Neural progenitor cell (in vitro differentiated cells): ENCODE measurements around the gene DISP2. TPM values are rescaled to one million over a fixed set of nuclear protein-coding genes. Genes with fewer than 3 reads are reported as not detected.

ENCODE experiments used
- DNase-seq: peaks from one replicate; pipeline ENCODE4 v3.0.0-alpha.2; 2016; ENCODE audit warnings: low spot score
- H2AFZ ChIP-seq: fragments of 200-600 bp; sonication (generic); replicated peaks from 2 replicates; pipeline ENCODE4 v1.6.1; 2016; ENCODE audit warnings: antibody characterized with exemption
- H3F3A ChIP-seq: fragments of 200-600 bp; sonication (generic); 2 replicates; pipeline ENCODE4 v1.6.1; 2016; ENCODE audit warnings: antibody characterized with exemption, low read depth
- H3K27ac ChIP-seq: fragments of 200-600 bp; sonication (generic); 2 replicates; pipeline ENCODE4 v1.5.1; 2016; ENCODE audit warnings: mild to moderate bottlenecking
- H3K27me3 ChIP-seq: fragments of 200-600 bp; sonication (generic); 2 replicates; pipeline ENCODE4 v1.6.1; 2016; ENCODE audit warnings: mild to moderate bottlenecking, moderate library complexity
- H3K36me3 ChIP-seq: fragments of 200-600 bp; sonication (generic); 2 replicates; pipeline ENCODE4 v1.5.1; 2016
- H3K4me1 ChIP-seq: fragments of 200-600 bp; sonication (generic); 2 replicates; pipeline ENCODE4 v1.6.1; 2016; ENCODE audit warnings: mixed run types
- H3K4me2 ChIP-seq: fragments of 200-600 bp; sonication (generic); 2 replicates; pipeline ENCODE4 v1.6.1; 2016
- H3K4me3 ChIP-seq: fragments of 200-600 bp; sonication (generic); 2 replicates; pipeline ENCODE4 v1.5.1; 2016
- H3K79me2 ChIP-seq: fragments of 200-600 bp; sonication (generic); 2 replicates; pipeline ENCODE4 v1.6.1; 2016; ENCODE audit warnings: low read depth
- H3K9ac ChIP-seq: fragments of 200-600 bp; sonication (generic); 2 replicates; pipeline ENCODE4 v1.6.1; 2016
- H3K9me3 ChIP-seq: fragments of 200-600 bp; sonication (generic); 2 replicates; pipeline ENCODE4 v1.5.1; 2016; ENCODE audit warnings: low read depth
- H4K20me1 ChIP-seq: fragments of 200-600 bp; sonication (generic); 2 replicates; pipeline ENCODE4 v1.6.1; 2016; ENCODE audit warnings: low read depth
- H3K27ac Mint-ChIP-seq: 3 replicates; pipeline ENCODE4 v1.8.0; 2021; ENCODE audit warnings: mixed read lengths
- H3K27me3 Mint-ChIP-seq: 2 replicates; pipeline ENCODE4 v1.8.0; 2022; ENCODE audit warnings: low read depth, mild to moderate bottlenecking, inconsistent platforms, moderate library complexity, mixed read lengths; ENCODE audit not compliant: insufficient read depth
- H3K36me3 Mint-ChIP-seq: 3 replicates; pipeline ENCODE4 v1.8.0; 2021; ENCODE audit warnings: mixed read lengths
- H3K4me1 Mint-ChIP-seq: 3 replicates; pipeline ENCODE4 v1.8.0; 2021; ENCODE audit warnings: mixed read lengths
- H3K4me3 Mint-ChIP-seq: 3 replicates; pipeline ENCODE4 v1.8.0; 2021; ENCODE audit warnings: mild to moderate bottlenecking, moderate library complexity, mixed read lengths
- H3K9me3 Mint-ChIP-seq: 3 replicates; pipeline ENCODE4 v1.8.0; 2020; ENCODE audit warnings: mixed read lengths
- CTCF ChIP-seq: fragments of 200-600 bp; sonication (generic); IDR thresholded peaks from 2 replicates; pipeline ENCODE4 v1.5.1; 2017; ENCODE audit warnings: antibody characterized with exemption, mild to moderate bottlenecking
- EZH2 ChIP-seq: fragments of 200-600 bp; sonication (generic); IDR thresholded peaks from 2 replicates; pipeline ENCODE4 v1.6.1; 2017; ENCODE audit warnings: antibody characterized with exemption, mild to moderate bottlenecking, moderate library complexity
- EZH2phosphoT487 ChIP-seq: fragments of 200-600 bp; sonication (generic); IDR thresholded peaks from 2 replicates; pipeline ENCODE4 v1.6.1; 2017; ENCODE audit warnings: antibody characterized with exemption
- total RNA-seq: library from RNA; depleted of rRNA; stranded (reverse); fragments of >200 nt; gene quantifications from 2 replicates; pipeline ENCODE4 v1.2.3, GENCODE V29; 2015; ENCODE audit warnings: low replicate concordance

DISP2 gene
- total RNA-seq, 1 donor from 2014 or later = not detected

- H3K9me3 ChIP-seq = no peaks in the 10 kb centered on the region
- H3K9ac ChIP-seq = no peak overlapping the region
- peaks cover 8% of the 10 kb centered on the region for H3K27me3 ChIP-seq
- H3K4me2 ChIP-seq = no peak overlapping the region
- Mint-ChIP-seq H3K4me3 (no peak overlapping the region), H3K36me3 (no peaks in the 10 kb centered on the region), H3K4me1 (peaks cover 23% of the 10 kb centered on the region), H3K9me3 (no peaks in the 10 kb centered on the region), H3K27ac (no peak overlapping the region), H3K27me3 (peaks cover 5% of the 10 kb centered on the region)
- peaks cover 11% of the 10 kb centered on the region for H3K4me1 ChIP-seq
- no peak for DNase-seq
- no peak overlapping the region for H2AFZ ChIP-seq
- H3K27ac ChIP-seq = no peak overlapping the region
- no peaks in the 10 kb centered on the region for H3F3A ChIP-seq
- no peaks in the 10 kb centered on the region for H3K36me3 ChIP-seq
- no peaks in the 10 kb centered on the region for H3K79me2 ChIP-seq
- no peak overlapping the region for H3K4me3 ChIP-seq
- H4K20me1 ChIP-seq = no peaks in the 10 kb centered on the region
- TF ChIP-seq CTCF = no peak
- no peak for TF ChIP-seq EZH2
- TF ChIP-seq EZH2phosphoT487 = no peak
Observed at GRCh38 chr15:40337597-40337996, 20.4 kb upstream of the DISP2 start.

- no peak overlapping the region for H2AFZ ChIP-seq
- H3K36me3 Mint-ChIP-seq = no peaks in the 10 kb centered on the region
- peak; percentile 88 for DNase-seq
- H3K4me1 ChIP-seq = peaks cover 11% of the 10 kb centered on the region
- no peaks in the 10 kb centered on the region for H3K9me3 Mint-ChIP-seq
- no peak overlapping the region for H3K4me3 ChIP-seq
- H3K27ac Mint-ChIP-seq = peak overlapping the region; percentile 57
- peaks cover 23% of the 10 kb centered on the region for H3K4me1 Mint-ChIP-seq
- no peak overlapping the region for H3K9ac ChIP-seq
- no peak overlapping the region for H3K27ac ChIP-seq
- H3K4me3 Mint-ChIP-seq = peak overlapping the region; percentile 59
- no peak overlapping the region for H3K4me2 ChIP-seq
- peaks cover 8% of the 10 kb centered on the region for H3K27me3 ChIP-seq
- no peaks in the 10 kb centered on the region for H3K9me3 ChIP-seq
- peaks cover 5% of the 10 kb centered on the region for H3K27me3 Mint-ChIP-seq
- no peaks in the 10 kb centered on the region for H3K36me3 ChIP-seq
- no peak for TF ChIP-seq EZH2phosphoT487
- peak; percentile 87 for TF ChIP-seq CTCF
- TF ChIP-seq EZH2 = no peak
- H4K20me1 ChIP-seq = no peaks in the 10 kb centered on the region
- H3K79me2 ChIP-seq = no peaks in the 10 kb centered on the region
- no peaks in the 10 kb centered on the region for H3F3A ChIP-seq
Observed at GRCh38 chr15:40338041-40338657, 19.9 kb upstream of the DISP2 start.

- H3K27ac ChIP-seq = no peak overlapping the region
Observed at GRCh38 chr15:40338921-40339620, 18.9 kb upstream of the DISP2 start.

More at GRCh38 chr15:40338921-40339620, 18.9 kb upstream of the DISP2 start:
- H3K79me2 ChIP-seq = no peaks in the 10 kb centered on the region
- H3K27me3 ChIP-seq = peaks cover 8% of the 10 kb centered on the region
- no peak overlapping the region for H3K4me2 ChIP-seq
- H3K9me3 ChIP-seq = no peaks in the 10 kb centered on the region
- H4K20me1 ChIP-seq = no peaks in the 10 kb centered on the region
- H3K4me3 ChIP-seq = no peak overlapping the region
- H3K27ac Mint-ChIP-seq = no peak overlapping the region
- H3K36me3 Mint-ChIP-seq = no peaks in the 10 kb centered on the region
- H3K27me3 Mint-ChIP-seq = peaks cover 5% of the 10 kb centered on the region
- H3K36me3 ChIP-seq = no peaks in the 10 kb centered on the region
- no peaks in the 10 kb centered on the region for H3F3A ChIP-seq
- no peak for DNase-seq
- no peak overlapping the region for H3K9ac ChIP-seq
- H3K4me3 Mint-ChIP-seq = peak overlapping the region; percentile 41
- H3K4me1 ChIP-seq = peaks cover 11% of the 10 kb centered on the region
- TF ChIP-seq EZH2phosphoT487 (no peak), EZH2 (no peak), CTCF (no peak)
- H3K9me3 Mint-ChIP-seq = no peaks in the 10 kb centered on the region
- H3K4me1 Mint-ChIP-seq = peaks cover 18% of the 10 kb centered on the region
- no peak overlapping the region for H2AFZ ChIP-seq
